ENCODE data around the gene SCD. TPM values are rescaled to one million over a fixed set of nuclear protein-coding genes. Genes with fewer than 3 reads are reported as not detected.
A peak's percentile ranks its signal among the peaks of the same experiment; 100 is the strongest.

SCD gene
- total RNA-seq, 1 experiment from 2014 or later: 518 TPM

- POLR2A ChIA-PET (ENCODE audit: unreplicated experiment): no interaction called here
- intact Hi-C loops (cut with micrococcal nuclease; ENCODE audit: unreplicated experiment): no loop called here
- no peaks in the 10 kb centered on the region for H3K36me3 ChIP-seq (ENCODE audit: low read depth)
Observed at GRCh38 chr10:100368721-100369120, 21.7 kb downstream of the SCD start.

DNA sequence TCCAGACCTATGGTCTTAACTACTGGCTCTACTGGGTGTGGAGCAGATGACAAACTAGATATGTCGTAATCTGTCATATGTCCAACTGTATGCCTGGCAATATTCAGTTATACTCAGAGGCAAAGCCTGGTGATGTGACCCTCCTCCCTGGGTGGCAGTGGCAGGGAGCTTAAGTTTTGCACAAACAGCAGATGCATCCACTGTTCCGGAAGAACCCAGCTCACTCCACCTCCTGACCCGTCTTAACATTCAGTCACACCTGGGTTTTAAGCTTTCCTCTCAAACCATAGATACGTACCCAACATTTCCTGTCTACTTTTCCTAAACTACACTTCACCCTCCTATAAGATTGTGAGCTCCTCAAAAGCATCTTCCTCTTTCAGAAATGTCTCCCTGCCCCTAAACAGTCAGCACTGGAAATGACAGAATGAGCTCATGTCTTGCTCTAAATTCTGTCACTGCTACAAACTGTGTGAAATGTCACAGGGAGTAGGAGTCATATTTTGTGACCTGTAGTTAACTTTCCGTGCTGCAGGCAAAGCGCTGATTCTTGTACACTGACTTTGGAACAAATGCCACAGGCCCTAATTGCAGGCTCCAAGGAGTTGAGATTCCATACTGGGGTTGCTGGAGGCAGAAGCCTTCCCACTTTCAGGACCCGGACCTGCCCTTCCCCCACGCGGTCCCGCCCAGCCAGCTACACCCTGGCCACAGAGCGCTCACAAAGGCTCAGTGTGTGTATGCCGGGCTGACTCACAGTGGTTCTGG lies 23.9 kb downstream of the SCD start:
- Histone ChIP-seq H3K9me2 (ENCODE audit: insufficient read depth) (no peaks in the 10 kb centered on the region), H3K4me1 (replicated peaks; ENCODE audit: insufficient read depth) (peaks cover 54% of the 10 kb centered on the region), H3K4me3 (peak overlapping the region; percentile 37; the same call in 1 of the 2 replicates), H3F3A (ENCODE audit: insufficient read depth, low read depth) (peaks cover 63% of the 10 kb centered on the region), H3K27me3 (ENCODE audit: insufficient read depth, low read depth) (no peaks in the 10 kb centered on the region), H3K79me2 (ENCODE audit: low read depth) (peaks cover 22% of the 10 kb centered on the region), H3K36me3 (ENCODE audit: low read depth) (no peaks in the 10 kb centered on the region), H3K9me3 (ENCODE audit: insufficient read depth, low read depth) (no peaks in the 10 kb centered on the region), H3K27ac (peak overlapping the region; percentile 100), H2AFZ (no peak overlapping the region), H3K4me2 (peak overlapping the region; percentile 96), H4K20me1 (ENCODE audit: insufficient read depth) (no peaks in the 10 kb centered on the region)
- intact Hi-C loops (cut with micrococcal nuclease; ENCODE audit: unreplicated experiment): loop anchor here (5.0 kb wide), 1 partner anchor 34 kb away; no protein-coding TSS in a partner anchor
- BruUV-seq (replicated peaks): no TSS peak
- no peak for TF ChIP-seq EZH2 (IDR thresholded peaks at IDR 0.05; ENCODE audit: low read depth)
- TF ChIP-seq, protein P1, sequence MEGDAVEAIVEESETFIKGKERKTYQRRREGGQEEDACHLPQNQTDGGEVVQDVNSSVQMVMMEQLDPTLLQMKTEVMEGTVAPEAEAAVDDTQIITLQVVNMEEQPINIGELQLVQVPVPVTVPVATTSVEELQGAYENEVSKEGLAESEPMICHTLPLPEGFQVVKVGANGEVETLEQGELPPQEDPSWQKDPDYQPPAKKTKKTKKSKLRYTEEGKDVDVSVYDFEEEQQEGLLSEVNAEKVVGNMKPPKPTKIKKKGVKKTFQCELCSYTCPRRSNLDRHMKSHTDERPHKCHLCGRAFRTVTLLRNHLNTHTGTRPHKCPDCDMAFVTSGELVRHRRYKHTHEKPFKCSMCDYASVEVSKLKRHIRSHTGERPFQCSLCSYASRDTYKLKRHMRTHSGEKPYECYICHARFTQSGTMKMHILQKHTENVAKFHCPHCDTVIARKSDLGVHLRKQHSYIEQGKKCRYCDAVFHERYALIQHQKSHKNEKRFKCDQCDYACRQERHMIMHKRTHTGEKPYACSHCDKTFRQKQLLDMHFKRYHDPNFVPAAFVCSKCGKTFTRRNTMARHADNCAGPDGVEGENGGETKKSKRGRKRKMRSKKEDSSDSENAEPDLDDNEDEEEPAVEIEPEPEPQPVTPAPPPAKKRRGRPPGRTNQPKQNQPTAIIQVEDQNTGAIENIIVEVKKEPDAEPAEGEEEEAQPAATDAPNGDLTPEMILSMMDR (conservative IDR thresholded peaks at IDR 0.05): no peak
- POLR2A ChIA-PET (ENCODE audit: unreplicated experiment): interaction anchor here (0.6 to 1.6 kb wide), 5 partner anchors 9 to 638 kb away, joined by 3 to 10 read pairs (median 4); partner anchors contain the start of gene SCD
- CTCF ChIA-PET: no interaction called here
- DNase-seq: peak; percentile 82 to 89

More at GRCh38 chr10:100368721-100369120, 21.7 kb downstream of the SCD start:
- TF ChIP-seq EZH2 (IDR thresholded peaks at IDR 0.05; ENCODE audit: low read depth): no peak
- TF ChIP-seq, protein P1 (conservative IDR thresholded peaks at IDR 0.05): no peak
- H3K4me1 ChIP-seq (replicated peaks; ENCODE audit: insufficient read depth): peaks cover 69% of the 10 kb centered on the region
- H3F3A ChIP-seq (ENCODE audit: insufficient read depth, low read depth): peaks cover 53% of the 10 kb centered on the region
- CTCF ChIA-PET: no interaction called here
- no peak overlapping the region for H2AFZ ChIP-seq
- H3K27ac ChIP-seq: peak overlapping the region; percentile 100; the same call in 1 of the 2 replicates
- no peaks in the 10 kb centered on the region for H3K27me3 ChIP-seq (ENCODE audit: insufficient read depth, low read depth)
- H3K9me3 ChIP-seq (ENCODE audit: insufficient read depth, low read depth): no peaks in the 10 kb centered on the region
- H4K20me1 ChIP-seq (ENCODE audit: insufficient read depth): no peaks in the 10 kb centered on the region
- H3K4me2 ChIP-seq: no peak overlapping the region
- 0 out of 2 replicates have a peak, but pooled peaks cover 11% of the 10 kb centered on the region for H3K79me2 ChIP-seq (ENCODE audit: low read depth)
- no peaks in the 10 kb centered on the region for H3K9me2 ChIP-seq (ENCODE audit: insufficient read depth)
- no peak for DNase-seq
- H3K4me3 ChIP-seq: no peak overlapping the region
- no TSS peak for BruUV-seq (replicated peaks)

DNA sequence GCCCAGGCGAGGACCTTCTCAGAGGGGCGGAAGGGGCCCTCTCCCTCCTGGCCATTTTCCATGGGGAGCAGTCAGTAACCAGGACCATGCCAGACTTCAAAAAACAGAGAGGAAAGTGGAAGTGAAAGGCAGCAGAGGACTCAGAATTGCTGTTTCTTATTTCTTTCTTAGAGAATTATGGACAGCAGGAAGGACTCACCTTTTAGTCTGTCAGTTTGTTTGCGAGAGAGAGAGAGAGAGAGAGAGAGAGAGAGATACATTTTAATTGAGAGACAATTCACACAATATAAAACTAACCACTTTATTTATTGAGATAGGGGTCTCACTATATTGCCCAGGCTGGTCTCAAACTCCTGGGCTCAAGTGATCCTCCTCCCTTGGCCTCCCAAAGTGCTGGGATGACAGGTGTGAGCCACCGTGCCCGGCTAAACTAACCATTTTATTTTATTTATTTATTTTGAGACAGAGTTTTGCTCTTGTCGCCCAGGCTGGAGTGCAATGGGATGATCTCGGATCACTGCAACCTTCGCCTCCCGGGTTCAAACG lies 24.5 kb downstream of the SCD start:
- H3K9me2 ChIP-seq (ENCODE audit: insufficient read depth): no peaks in the 10 kb centered on the region
- peak overlapping the region; percentile 100 for H3K27ac ChIP-seq
- intact Hi-C loops (cut with micrococcal nuclease; ENCODE audit: unreplicated experiment): loop anchor here (5.0 kb wide), 1 partner anchor 34 kb away; no protein-coding TSS in a partner anchor
- H2AFZ ChIP-seq: no peak overlapping the region
- no peaks in the 10 kb centered on the region for H4K20me1 ChIP-seq (ENCODE audit: insufficient read depth)
- no TSS peak for BruUV-seq (replicated peaks)
- no peaks in the 10 kb centered on the region for H3K36me3 ChIP-seq (ENCODE audit: low read depth)
- H3K79me2 ChIP-seq (ENCODE audit: low read depth): peaks cover 26% of the 10 kb centered on the region
- no peaks in the 10 kb centered on the region for H3K27me3 ChIP-seq (ENCODE audit: insufficient read depth, low read depth)
- peak overlapping the region; percentile 37; the same call in 1 of the 2 replicates for H3K4me3 ChIP-seq
- H3K9me3 ChIP-seq (ENCODE audit: insufficient read depth, low read depth): no peaks in the 10 kb centered on the region
- H3F3A ChIP-seq (ENCODE audit: insufficient read depth, low read depth): peaks cover 63% of the 10 kb centered on the region
- peaks cover 55% of the 10 kb centered on the region for H3K4me1 ChIP-seq (replicated peaks; ENCODE audit: insufficient read depth)
- CTCF ChIA-PET: no interaction called here
- TF ChIP-seq, protein P1 (conservative IDR thresholded peaks at IDR 0.05): no peak
- TF ChIP-seq EZH2 (IDR thresholded peaks at IDR 0.05; ENCODE audit: low read depth): no peak
- POLR2A ChIA-PET (ENCODE audit: unreplicated experiment): interaction anchor here (0.6 to 1.6 kb wide), 3 partner anchors 16 to 25 kb away, joined by 4 to 10 read pairs (median 6); partner anchors contain the start of gene SCD
- no peak for DNase-seq
- H3K4me2 ChIP-seq: peak overlapping the region; percentile 96

Data from PC-9 (cell line).